K562 (cell line): ENCODE measurements around the gene SCAP. TPM values are rescaled to one million over a fixed set of nuclear protein-coding genes. Genes with fewer than 3 reads are reported as not detected.

Experiments
- ATAC-seq: fragments of 200-7000 bp; cut with Tn5 transposase; 3 replicates; pipeline ENCODE4 v1.9.1; 2020; ENCODE audit warnings: moderate library complexity
- BruUV-seq: library from RNA; stranded (reverse); fragments of 400-500 nt; replicated peaks from 2 replicates; lab custom pipeline; 2021; lab: Mats Ljungman, UMichigan
- CTCF ChIA-PET: fragments of 300-600 bp; formaldehyde crosslinking; extraction: SDS; loops from one replicate; lab custom pipeline; 2021; ENCODE audit warnings: low intra/inter-chr PET ratio; lab: Yijun Ruan, JAX
- POLR2A ChIA-PET: fragments of 300-600, 350-650 bp; sonication (Branson Sonifier 250); formaldehyde crosslinking; extraction: SDS; loops from one replicate; lab custom pipeline; 2021; ENCODE audit warnings: antibody characterized with exemption, inconsistent platforms; lab: Yijun Ruan, JAX
- DNase-seq, 4 experiments: peaks; one replicate each; pipeline versions ENCODE4 v3.0.0 to v3.0.0-alpha.2; 2011 to 2018; ENCODE audit warnings: low spot score in 3 of 4, mixed read lengths in 3 of 4; ENCODE audit errors: extremely low read depth in 1 of 4
- FAIRE-seq: peaks from 2 replicates; lab custom pipeline; 2011; peaks lifted over from hg19 to GRCh38; lab: Jason Lieb, UNC
- H2AFZ ChIP-seq: 2 replicates; pipeline ENCODE4 v1.6.0; 2011; ENCODE audit warnings: low read depth, low read length, control low read depth, inconsistent platforms
- H3K27ac ChIP-seq: fragments of 200-600 bp; 3 replicates; pipeline ENCODE4 v1.8.0; 2011; ENCODE audit warnings: low read depth, mild to moderate bottlenecking, control low read depth, inconsistent platforms, low read length, moderate library complexity, mixed read lengths; ENCODE audit errors: extremely low read depth
- H3K27me3 ChIP-seq, 2 experiments: fragments of 300-600 bp in 1 of 2; 2 replicates in 1 of 2; 3 replicates in 1 of 2; pipeline versions ENCODE4 v1.6.0 to v1.8.0; 2011; ENCODE audit warnings: inconsistent platforms in 2 of 2, low read length in 2 of 2, mild to moderate bottlenecking in 1 of 2, mixed read lengths in 1 of 2, moderate library complexity in 1 of 2; ENCODE audit not compliant: control insufficient read depth in 2 of 2, insufficient read depth in 2 of 2
- H3K36me3 ChIP-seq: fragments of 300-600 bp; 3 replicates; pipeline ENCODE4 v1.8.0; 2011; ENCODE audit warnings: mild to moderate bottlenecking, low read length, inconsistent platforms; ENCODE audit not compliant: control insufficient read depth, insufficient read depth
- H3K4me1 ChIP-seq, 2 experiments: fragments of 200-600 bp in 1 of 2; replicated peaks in 1 of 2; 2 replicates in 1 of 2; 3 replicates in 1 of 2; pipeline versions ENCODE4 v1.5.1 to v1.8.0; 2011; ENCODE audit warnings: inconsistent platforms in 2 of 2, low read length in 2 of 2, mild to moderate bottlenecking in 1 of 2, mixed read lengths in 1 of 2, moderate library complexity in 1 of 2; ENCODE audit not compliant: control insufficient read depth in 2 of 2, insufficient read depth in 2 of 2
- H3K4me2 ChIP-seq: 2 replicates; pipeline ENCODE4 v1.6.1; 2011; ENCODE audit warnings: low read length, control low read depth, inconsistent platforms, mixed read lengths; ENCODE audit not compliant: insufficient read depth
- H3K4me3 ChIP-seq: fragments of 200-600 bp; sonication (generic), shearing (Covaris generic); 2 replicates; pipeline ENCODE4 v1.5.1; 2016; ENCODE audit warnings: control low read depth, inconsistent platforms
- H3K79me2 ChIP-seq: fragments of 200-600 bp; 3 replicates; pipeline ENCODE4 v1.8.0; 2011; ENCODE audit warnings: low read length, inconsistent platforms; ENCODE audit not compliant: control insufficient read depth, insufficient read depth
- H3K9ac ChIP-seq, 2 experiments: 2 replicates each; pipeline versions ENCODE4 v1.6.0 to v1.6.1; 2011; ENCODE audit warnings: low read depth in 2 of 2, low read length in 2 of 2, control low read depth in 1 of 2, inconsistent platforms in 1 of 2, mild to moderate bottlenecking in 1 of 2, mixed read lengths in 1 of 2; ENCODE audit not compliant: insufficient read depth in 1 of 2
- H3K9me1 ChIP-seq: one replicate; pipeline ENCODE4 v1.6.0; 2011; ENCODE audit warnings: inconsistent platforms, mild to moderate bottlenecking, low read length, moderate library complexity; ENCODE audit not compliant: control insufficient read depth, insufficient read depth
- H3K9me3 ChIP-seq: replicated peaks from 2 replicates; pipeline ENCODE4 v1.5.1; 2011; ENCODE audit warnings: low read depth, low read length, inconsistent platforms; ENCODE audit not compliant: control insufficient read depth, insufficient read depth
- H4K20me1 ChIP-seq: replicated peaks from 2 replicates; pipeline ENCODE4 v1.6.1; 2011; ENCODE audit warnings: low read length, inconsistent platforms, mixed read lengths; ENCODE audit not compliant: control insufficient read depth, insufficient read depth
- CBX8 ChIP-seq: fragments of 200-600 bp; sonication (generic); IDR thresholded peaks from 2 replicates; pipeline ENCODE4 v1.6.1; 2012; ENCODE audit warnings: borderline replicate concordance, mixed run types, low read depth, mild to moderate bottlenecking, moderate library complexity, mixed read lengths, low read length, control low read depth, inconsistent platforms; ENCODE audit not compliant: poor library complexity, severe bottlenecking; ENCODE audit errors: extremely low read depth
- DMBX1 ChIP-seq: fragments of 250-450 bp; sonication (Bioruptor Pico); IDR thresholded peaks from 2 replicates; pipeline ENCODE4 v1.8.0; 2022; ENCODE audit warnings: inconsistent platforms, mild to moderate bottlenecking, moderate library complexity, borderline replicate concordance
- L3MBTL2 ChIP-seq: fragments of 450-650 bp; IDR thresholded peaks from 2 replicates; pipeline ENCODE4 v1.6.1; 2016; ENCODE audit warnings: mild to moderate bottlenecking, moderate library complexity
- PRMT5 ChIP-seq: sonication (generic); formaldehyde crosslinking; IDR thresholded peaks from 2 replicates; pipeline ENCODE4 v1.5.0; 2020; ENCODE audit warnings: missing genetic modification reagents
- SMARCB1 ChIP-seq: IDR thresholded peaks from 2 replicates; pipeline ENCODE4 v1.6.1; 2011; ENCODE audit warnings: improper control_type of control experiment, low read depth; ENCODE audit not compliant: insufficient read length
- ZC3H4 ChIP-seq: sonication (generic); formaldehyde crosslinking; IDR thresholded peaks from 2 replicates; pipeline ENCODE4 v1.9.0; 2021; ENCODE audit warnings: missing genetic modification reagents, borderline replicate concordance
- ZNF140 ChIP-seq: fragments of 250-450 bp; sonication (Bioruptor Pico); IDR thresholded peaks from 2 replicates; pipeline ENCODE4 v1.8.0; 2021; ENCODE audit warnings: moderate library complexity, mild to moderate bottlenecking, inconsistent platforms
- WGBS: fragments of 100-300 bp; shearing (Covaris generic); methylation state at CpG from one replicate; pipeline ENCODE4 v1.1.6; 2016; ENCODE audit warnings: low coverage, mixed read lengths; ENCODE audit not compliant: insufficient coverage; ENCODE audit errors: missing lambda C conversion rate; 5-methylcytosine and 5-hydroxymethylcytosine counted together
- in situ Hi-C: fragments of 300-500 bp; cut with MboI; formaldehyde crosslinking; loops from 4 replicates; pipeline ENCODE4 v1.15.0; 2018; ENCODE audit warnings: inconsistent platforms, mixed read lengths
- intact Hi-C: fragments of 100-400 bp; cut with micrococcal nuclease; formaldehyde crosslinking; loops from 2 replicates; pipeline ENCODE4 v1.14.2; 2022
- polyA plus RNA-seq, 8 experiments: library from polyadenylated mRNA; depleted of rRNA in 4 of 8; stranded (reverse) in 5 of 8; unstranded in 3 of 8; fragments of >200 nt; fragmentation: Nextera tagmentation in 2 of 8; fragmentation: Illumina TruSeq in 1 of 8; extraction: Ambion mirVana in 2 of 8; extraction: Trizol in 1 of 8; gene quantifications; 2 replicates each; pipeline versions ENCODE4 v1.2.1 to v1.2.3, GENCODE V29; 2011 to 2014; ENCODE audit warnings: inconsistent platforms in 1 of 8, missing spikeins in 1 of 8
- total RNA-seq, 7 experiments: library from RNA; depleted of rRNA in 6 of 7; stranded (reverse); fragments of >200 nt in 6 of 7; fragmentation: Illumina TruSeq in 2 of 7; extraction: Trizol in 2 of 7; gene quantifications; 2 replicates each; pipeline versions ENCODE4 v1.2.1 to v1.2.3, GENCODE V29; 2011 to 2021; ENCODE audit warnings: low replicate concordance in 1 of 7
- TF ChIP-seq, protein P1 (sequence below): fragments of 250-450 bp; sonication (Bioruptor Pico); IDR thresholded peaks from 2 replicates; pipeline ENCODE4 v1.8.0; 2021; ENCODE audit warnings: moderate library complexity, mild to moderate bottlenecking, inconsistent platforms
- TF ChIP-seq, protein P2 (sequence below): sonication (generic); formaldehyde crosslinking; IDR thresholded peaks from 2 replicates; pipeline ENCODE4 v1.8.0; 2022; ENCODE audit warnings: mild to moderate bottlenecking, low read depth, missing genetic modification reagents

The SCAP gene
- total and polyA plus RNA-seq, 9 of the 15 experiments (the other 6 are each of a cell fraction or from before 2014, with no cell fraction given): 2.6 to 104 (median 37.8) TPM

DNA sequence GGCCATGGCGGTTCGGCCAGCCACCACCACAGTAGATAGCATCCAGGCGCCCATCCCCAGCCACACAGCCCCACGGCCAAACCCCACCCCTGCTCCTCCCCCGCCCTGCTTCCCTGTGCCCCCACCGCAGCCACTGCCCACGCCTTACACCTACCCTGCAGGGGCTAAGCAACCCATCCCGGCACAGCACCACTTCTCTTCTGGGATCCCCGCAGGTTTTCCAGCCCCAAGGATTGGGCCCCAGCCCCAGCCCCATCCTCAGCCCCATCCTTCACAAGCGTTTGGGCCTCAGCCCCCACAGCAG lies 65.4 kb downstream of the SCAP start:
- H3K4me2 ChIP-seq: no peak overlapping the region
- peaks cover 9% of the 10 kb centered on the region; the same call in 1 of the 2 replicates for H4K20me1 ChIP-seq
- H3K27ac ChIP-seq: no peak overlapping the region
- H3K9me3 ChIP-seq: no peaks in the 10 kb centered on the region
- CTCF ChIA-PET: no interaction called here
- intact Hi-C loops: no loop called here
- no peaks in the 10 kb centered on the region for H3K27me3 ChIP-seq
- H3K9me1 ChIP-seq: peaks cover 7% of the 10 kb centered on the region
- no peak overlapping the region for H3K4me3 ChIP-seq
- FAIRE-seq: no peak
- peaks cover 19 to 61% of the 10 kb centered on the region in 2 experiments for H3K4me1 ChIP-seq
- no TSS peak for BruUV-seq
- in situ Hi-C loops: no loop called here
- no peak for ATAC-seq
- WGBS: 76% methylated on average over 7 of the region's 10 CpGs
- no peak overlapping the region for H3K9ac ChIP-seq
- no peak for TF ChIP-seq CBX8
- TF ChIP-seq, protein P1, sequence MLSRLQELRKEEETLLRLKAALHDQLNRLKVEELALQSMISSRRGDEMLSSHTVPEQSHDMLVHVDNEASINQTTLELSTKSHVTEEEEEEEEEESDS (CRISPR knock-in tag): no peak
- TF ChIP-seq, protein P2, sequence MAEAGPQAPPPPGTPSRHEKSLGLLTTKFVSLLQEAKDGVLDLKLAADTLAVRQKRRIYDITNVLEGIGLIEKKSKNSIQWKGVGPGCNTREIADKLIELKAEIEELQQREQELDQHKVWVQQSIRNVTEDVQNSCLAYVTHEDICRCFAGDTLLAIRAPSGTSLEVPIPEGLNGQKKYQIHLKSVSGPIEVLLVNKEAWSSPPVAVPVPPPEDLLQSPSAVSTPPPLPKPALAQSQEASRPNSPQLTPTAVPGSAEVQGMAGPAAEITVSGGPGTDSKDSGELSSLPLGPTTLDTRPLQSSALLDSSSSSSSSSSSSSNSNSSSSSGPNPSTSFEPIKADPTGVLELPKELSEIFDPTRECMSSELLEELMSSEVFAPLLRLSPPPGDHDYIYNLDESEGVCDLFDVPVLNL: no peak
- TF ChIP-seq ZNF140: no peak
- TF ChIP-seq L3MBTL2: no peak
- TF ChIP-seq DMBX1 (CRISPR knock-in tag): no peak
- no peak for TF ChIP-seq ZC3H4 (CRISPR knock-in tag)
- no peak for TF ChIP-seq PRMT5 (CRISPR knock-in tag)
- no peak for TF ChIP-seq SMARCB1
- DNase-seq: no peak
- H3K79me2 ChIP-seq: peaks cover 4% of the 10 kb centered on the region; the same call in 1 of the 3 replicates
- H2AFZ ChIP-seq: no peak overlapping the region
- peaks cover 95% of the 10 kb centered on the region; the same call in 2 of the 3 replicates for H3K36me3 ChIP-seq
- POLR2A ChIA-PET: interaction anchor here (0.6 kb wide), 1 partner anchor 141 kb away, joined by 3 read pairs; no protein-coding TSS in a partner anchor
